A375 (cell line): ENCODE measurements around the gene CCNT1. TPM values are rescaled to one million over a fixed set of nuclear protein-coding genes. Genes with fewer than 3 reads are reported as not detected.

Source experiments
- small RNA-seq: library from RNA; depleted of rRNA; stranded (forward); fragments of <200 nt; gene quantifications from one replicate; pipeline ENCODE3, GENCODE V24; 2014
- total RNA-seq: library from RNA; depleted of rRNA; stranded (reverse); fragments of >200 nt; shearing (Covaris generic); gene quantifications from 2 replicates; pipeline ENCODE4 v1.2.3, GENCODE V29; 2014; rRNA removed

The CCNT1 gene
- 37.8 and 41.5 TPM in 2 replicates for total RNA-seq

GRCh38 chr12:48716493-48717251 is at the start of gene CCNT1:
Gene CCNT1, minus strand, starts transcription at chr12:48716707. Its CDS starts 32 bp downstream, at chr12:48716675.

GRCh38 chr12:48681710-48682532 is 34.6 kb downstream of the CCNT1 start, which contains the start of gene KANSL2:
Gene KANSL2, minus strand, starts transcription at chr12:48682238. Its CDS starts 606 bp downstream, at chr12:48681632.

Small RNAs within 50 kb of the gene (small RNA-seq; reads per million reads assigned to genes)
- gene MIR1291 (not detected), gene SNORA2A (1.5 reads per million, percentile 66 among the genes with 10 or more reads in this experiment), gene SNORA2B (0.42 reads per million, percentile 10 among the genes with 10 or more reads in this experiment), gene SNORA2C (0.29 reads per million)

Other genes starting within 250 kb of the CCNT1 start
- not detected in 2 replicates for gene ANP32D, start 244.1 kb downstream of the CCNT1 start, total RNA-seq
- not detected in 2 replicates for gene C12orf54, start 234.2 kb downstream of the CCNT1 start, total RNA-seq
- gene OR8S1, start 191.1 kb downstream of the CCNT1 start, total RNA-seq = not detected in 2 replicates
- gene LALBA, start 146.7 kb downstream of the CCNT1 start, total RNA-seq = not detected in 2 replicates
- 34.8 and 57.1 TPM in 2 replicates for gene KANSL2, start 34.5 kb downstream of the CCNT1 start, total RNA-seq
- gene ADCY6, start 72.4 kb upstream of the CCNT1 start, total RNA-seq = 22.6 and 23.9 TPM in 2 replicates
- 15.7 and 22.7 TPM in 2 replicates for gene CACNB3, start 101.8 kb upstream of the CCNT1 start, total RNA-seq
- 63.5 and 66.8 TPM in 2 replicates for gene DDX23, start 135.5 kb upstream of the CCNT1 start, total RNA-seq
- gene RND1, start 149.2 kb upstream of the CCNT1 start, total RNA-seq = 0.48 and 0.57 TPM in 2 replicates
- gene FKBP11, start 208.8 kb upstream of the CCNT1 start, total RNA-seq = 24.9 and 25.8 TPM in 2 replicates
- gene ARF3, start 240.8 kb upstream of the CCNT1 start, total RNA-seq = 79.5 and 93.6 TPM in 2 replicates